Measurements from ENCODE around the gene DRGX.

DNA sequence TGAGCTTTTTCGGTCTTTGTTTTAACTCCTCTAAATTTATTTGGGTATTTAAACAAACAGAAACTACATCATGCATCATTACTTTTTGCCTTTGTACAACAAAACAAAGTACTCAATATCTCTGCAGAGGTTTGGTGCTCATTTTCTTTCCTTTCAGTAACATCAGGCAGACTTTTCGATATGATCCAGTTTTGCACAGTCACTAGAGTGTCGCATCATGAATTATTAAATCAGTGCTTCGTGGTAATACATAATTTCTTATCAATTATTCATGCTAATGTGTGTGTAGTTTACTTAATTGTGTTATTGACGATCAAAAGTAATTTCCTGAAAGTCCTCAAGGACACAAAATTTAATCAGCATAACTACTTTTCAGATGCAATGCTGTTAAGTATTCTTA lies 31.8 kb downstream of the DRGX start:
- TF ChIP-seq, protein P1, sequence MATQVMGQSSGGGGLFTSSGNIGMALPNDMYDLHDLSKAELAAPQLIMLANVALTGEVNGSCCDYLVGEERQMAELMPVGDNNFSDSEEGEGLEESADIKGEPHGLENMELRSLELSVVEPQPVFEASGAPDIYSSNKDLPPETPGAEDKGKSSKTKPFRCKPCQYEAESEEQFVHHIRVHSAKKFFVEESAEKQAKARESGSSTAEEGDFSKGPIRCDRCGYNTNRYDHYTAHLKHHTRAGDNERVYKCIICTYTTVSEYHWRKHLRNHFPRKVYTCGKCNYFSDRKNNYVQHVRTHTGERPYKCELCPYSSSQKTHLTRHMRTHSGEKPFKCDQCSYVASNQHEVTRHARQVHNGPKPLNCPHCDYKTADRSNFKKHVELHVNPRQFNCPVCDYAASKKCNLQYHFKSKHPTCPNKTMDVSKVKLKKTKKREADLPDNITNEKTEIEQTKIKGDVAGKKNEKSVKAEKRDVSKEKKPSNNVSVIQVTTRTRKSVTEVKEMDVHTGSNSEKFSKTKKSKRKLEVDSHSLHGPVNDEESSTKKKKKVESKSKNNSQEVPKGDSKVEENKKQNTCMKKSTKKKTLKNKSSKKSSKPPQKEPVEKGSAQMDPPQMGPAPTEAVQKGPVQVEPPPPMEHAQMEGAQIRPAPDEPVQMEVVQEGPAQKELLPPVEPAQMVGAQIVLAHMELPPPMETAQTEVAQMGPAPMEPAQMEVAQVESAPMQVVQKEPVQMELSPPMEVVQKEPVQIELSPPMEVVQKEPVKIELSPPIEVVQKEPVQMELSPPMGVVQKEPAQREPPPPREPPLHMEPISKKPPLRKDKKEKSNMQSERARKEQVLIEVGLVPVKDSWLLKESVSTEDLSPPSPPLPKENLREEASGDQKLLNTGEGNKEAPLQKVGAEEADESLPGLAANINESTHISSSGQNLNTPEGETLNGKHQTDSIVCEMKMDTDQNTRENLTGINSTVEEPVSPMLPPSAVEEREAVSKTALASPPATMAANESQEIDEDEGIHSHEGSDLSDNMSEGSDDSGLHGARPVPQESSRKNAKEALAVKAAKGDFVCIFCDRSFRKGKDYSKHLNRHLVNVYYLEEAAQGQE (IDR thresholded peaks at IDR 0.05; ENCODE audit: borderline replicate concordance) = no peak
- TF ChIP-seq, protein P2, sequence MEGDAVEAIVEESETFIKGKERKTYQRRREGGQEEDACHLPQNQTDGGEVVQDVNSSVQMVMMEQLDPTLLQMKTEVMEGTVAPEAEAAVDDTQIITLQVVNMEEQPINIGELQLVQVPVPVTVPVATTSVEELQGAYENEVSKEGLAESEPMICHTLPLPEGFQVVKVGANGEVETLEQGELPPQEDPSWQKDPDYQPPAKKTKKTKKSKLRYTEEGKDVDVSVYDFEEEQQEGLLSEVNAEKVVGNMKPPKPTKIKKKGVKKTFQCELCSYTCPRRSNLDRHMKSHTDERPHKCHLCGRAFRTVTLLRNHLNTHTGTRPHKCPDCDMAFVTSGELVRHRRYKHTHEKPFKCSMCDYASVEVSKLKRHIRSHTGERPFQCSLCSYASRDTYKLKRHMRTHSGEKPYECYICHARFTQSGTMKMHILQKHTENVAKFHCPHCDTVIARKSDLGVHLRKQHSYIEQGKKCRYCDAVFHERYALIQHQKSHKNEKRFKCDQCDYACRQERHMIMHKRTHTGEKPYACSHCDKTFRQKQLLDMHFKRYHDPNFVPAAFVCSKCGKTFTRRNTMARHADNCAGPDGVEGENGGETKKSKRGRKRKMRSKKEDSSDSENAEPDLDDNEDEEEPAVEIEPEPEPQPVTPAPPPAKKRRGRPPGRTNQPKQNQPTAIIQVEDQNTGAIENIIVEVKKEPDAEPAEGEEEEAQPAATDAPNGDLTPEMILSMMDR (IDR thresholded peaks at IDR 0.05; ENCODE audit: poor library complexity, severe bottlenecking) = no peak
- TF ChIP-seq POLR2AphosphoS5 (IDR thresholded peaks at IDR 0.05) (no peak), EZH2 (IDR thresholded peaks at IDR 0.05; ENCODE audit: borderline replicate concordance, insufficient read depth, low read length, poor library complexity, severe bottlenecking) (no peak), SMC3 (conservative IDR thresholded peaks at IDR 0.05; ENCODE audit: poor library complexity) (no peak), EP300 (conservative IDR thresholded peaks at IDR 0.05; ENCODE audit: poor library complexity, severe bottlenecking) (no peak), RAD21 (conservative IDR thresholded peaks at IDR 0.05) (no peak)
